Activated CD8-positive, alpha-beta memory T cell treated with anti-CD3 and anti-CD28 coated beads, Interleukin-2, amount 50 U/mL, for 1 hour (primary cell): ENCODE measurements around the gene GMEB2.
"Not testable (repeated sequence)": the region's sequence is repeated elsewhere in the genome, so short reads cannot be mapped to it uniquely, and the experiment has no call there.

ENCODE experiments used
- DNase-seq: peaks from one replicate; pipeline ENCODE4 v3.0.0-alpha.2; 2020; ENCODE audit errors: extremely low read depth

The GMEB2 gene

GRCh38 chr20:63626424-63627128, at the start of gene GMEB2:
TSS of gene GMEB2 (minus strand) at chr20:63627101. CDS start at chr20:63619397, 7,704 bp downstream.
- no peak for DNase-seq

GRCh38 chr20:63675681-63676368, 48.9 kb upstream of the GMEB2 start:
- no peak for DNase-seq

GRCh38 chr20:63673951-63674350, 47.0 kb upstream of the GMEB2 start:
- no peak for DNase-seq

GRCh38 chr20:63672666-63673065, 45.8 kb upstream of the GMEB2 start:
- DNase-seq, result no peak

- not testable (repeated sequence) for DNase-seq
Observed at GRCh38 chr20:63671695-63672094, 44.8 kb upstream of the GMEB2 start.

GRCh38 chr20:63668351-63668750, 41.5 kb upstream of the GMEB2 start:
- DNase-seq, result no peak

- no peak for DNase-seq
Observed at GRCh38 chr20:63667858-63668257, 41.0 kb upstream of the GMEB2 start.

- no peak for DNase-seq
Observed at GRCh38 chr20:63665708-63666107, 38.8 kb upstream of the GMEB2 start.

- no peak for DNase-seq
Observed at GRCh38 chr20:63664861-63665594, 38.1 kb upstream of the GMEB2 start.

- no peak for DNase-seq
Observed at GRCh38 chr20:63664143-63664851, 37.4 kb upstream of the GMEB2 start.

- no peak for DNase-seq
Observed at GRCh38 chr20:63663332-63664066, 36.6 kb upstream of the GMEB2 start.

- no peak for DNase-seq
Observed at GRCh38 chr20:63662813-63663189, 35.9 kb upstream of the GMEB2 start.

GRCh38 chr20:63661959-63662812, 35.3 kb upstream of the GMEB2 start:
- no peak for DNase-seq

- DNase-seq, result no peak
Observed at GRCh38 chr20:63661108-63661507, 34.2 kb upstream of the GMEB2 start.

- DNase-seq, result no peak
Observed at GRCh38 chr20:63660622-63661021, 33.7 kb upstream of the GMEB2 start.

GRCh38 chr20:63660174-63660573, 33.3 kb upstream of the GMEB2 start:
- DNase-seq, result not testable (repeated sequence)

GRCh38 chr20:63659370-63659769, 32.5 kb upstream of the GMEB2 start:
- no peak for DNase-seq

- DNase-seq, result no peak
Observed at GRCh38 chr20:63658749-63659187, 31.9 kb upstream of the GMEB2 start.

- peak; percentile 68 for DNase-seq
Observed at GRCh38 chr20:63657937-63658748, 31.2 kb upstream of the GMEB2 start, which contains the start of gene RTEL1. TSS of gene RTEL1 (plus strand) at chr20:63658312. CDS start at chr20:63659403, 1,091 bp downstream.
